GM12891 (cell line): ENCODE data around the gene ZBTB39.
"Not testable (repeated sequence)": the region's sequence is repeated elsewhere in the genome, so short reads cannot be mapped to it uniquely, and the experiment has no call there.

Experiments used
- DNase-seq: peaks from one replicate; pipeline ENCODE4 v3.0.0; 2011; ENCODE audit warnings: low spot score; ENCODE audit not compliant: insufficient read length
- FAIRE-seq: peaks from 2 replicates; lab custom pipeline; 2011; peaks lifted over from hg19 to GRCh38; lab: Jason Lieb, UNC
- PAX5 ChIP-seq: IDR thresholded peaks from 2 replicates; pipeline ENCODE4 v1.6.1; 2011; ENCODE audit warnings: low read length, moderate library complexity, mild to moderate bottlenecking; ENCODE audit not compliant: insufficient read depth, severe bottlenecking
- POLR2A ChIP-seq: IDR thresholded peaks from 2 replicates; pipeline ENCODE4 v1.6.1; 2011; ENCODE audit warnings: low read depth, low read length, control low read depth
- POLR2AphosphoS5 ChIP-seq: IDR thresholded peaks from 2 replicates; pipeline ENCODE4 v1.6.1; 2011; ENCODE audit warnings: low read depth, low read length, control low read depth
- POU2F2 ChIP-seq: IDR thresholded peaks from 2 replicates; pipeline ENCODE4 v1.6.1; 2011; ENCODE audit warnings: low read depth, mild to moderate bottlenecking, control low read depth, low read length, moderate library complexity
- SPI1 ChIP-seq: IDR thresholded peaks from 2 replicates; pipeline ENCODE4 v1.6.1; 2011; ENCODE audit warnings: low read depth, low read length, control low read depth
- TAF1 ChIP-seq: IDR thresholded peaks from 2 replicates; pipeline ENCODE4 v1.6.1; 2011; ENCODE audit warnings: low read depth, low read length, control low read depth

ZBTB39 gene

DNA sequence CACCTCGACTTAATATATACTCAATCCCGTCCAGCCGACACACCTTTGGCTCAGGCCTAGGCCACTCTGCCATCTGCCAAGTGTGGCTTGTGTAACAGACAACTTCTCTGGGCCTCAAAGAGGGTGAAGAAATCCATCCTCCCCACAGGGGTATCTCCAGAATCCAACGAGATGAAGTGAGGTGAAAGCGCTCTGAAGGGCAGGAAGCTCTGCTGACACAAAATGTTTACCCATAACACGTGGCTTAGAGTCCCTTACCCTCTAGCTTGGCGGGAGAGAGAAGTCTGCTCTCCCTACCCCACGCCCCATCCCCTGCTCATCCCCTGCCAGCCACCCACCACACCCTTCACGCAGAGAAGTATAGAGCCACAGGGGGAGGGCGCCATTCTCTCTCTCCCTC lies 13.0 kb downstream of the ZBTB39 start:
- no peak for DNase-seq
- TF ChIP-seq POLR2AphosphoS5 (no peak), TAF1 (no peak), POLR2A (no peak), SPI1 (no peak), POU2F2 (no peak), PAX5 (no peak)
- FAIRE-seq, result no peak

DNA sequence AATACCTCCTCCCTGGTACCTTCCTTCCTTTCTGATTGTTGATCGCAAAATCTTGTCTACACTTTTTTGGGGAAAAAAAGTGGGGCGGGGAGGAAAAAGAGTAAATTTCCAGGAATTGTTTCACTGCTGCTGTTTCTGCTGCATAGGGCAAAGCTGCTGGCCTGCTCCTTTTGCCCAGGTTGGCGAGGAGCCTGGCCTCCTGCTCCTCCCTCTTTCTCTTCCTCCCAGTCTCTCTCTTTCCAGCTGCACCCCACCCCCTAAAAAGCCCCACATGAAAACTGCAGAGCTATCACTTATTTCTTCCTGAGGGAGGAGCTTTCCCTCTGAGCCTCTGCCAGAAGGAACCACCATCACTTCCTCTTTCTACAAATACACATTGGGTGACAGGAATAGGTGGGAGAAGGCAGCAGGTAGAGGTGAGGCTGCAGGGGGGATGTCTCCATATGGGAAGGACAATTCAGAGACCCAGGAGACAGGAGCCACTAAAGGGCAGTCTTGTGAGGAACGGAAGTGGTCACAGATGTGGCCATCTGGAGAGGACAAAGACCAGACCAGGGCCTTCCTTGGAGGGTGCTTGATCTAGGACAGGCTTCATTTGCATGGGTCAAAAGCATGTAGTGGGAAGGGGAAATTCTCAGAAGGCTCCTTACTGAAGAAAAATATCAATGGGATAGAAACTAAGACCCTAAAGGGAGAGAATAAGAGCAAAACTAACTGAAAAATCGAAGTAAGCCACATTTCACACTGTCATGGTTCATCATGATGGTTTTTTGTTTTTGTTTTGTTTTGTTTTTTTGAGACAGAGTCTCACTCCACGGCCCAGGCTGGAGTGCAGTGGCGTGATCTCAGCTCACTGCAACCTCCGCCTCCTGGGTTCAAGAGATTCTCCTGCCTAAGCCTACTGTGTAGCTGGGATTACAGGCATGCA lies 14.8 kb downstream of the ZBTB39 start:
- DNase-seq (no peak), FAIRE-seq (no peak)

DNA sequence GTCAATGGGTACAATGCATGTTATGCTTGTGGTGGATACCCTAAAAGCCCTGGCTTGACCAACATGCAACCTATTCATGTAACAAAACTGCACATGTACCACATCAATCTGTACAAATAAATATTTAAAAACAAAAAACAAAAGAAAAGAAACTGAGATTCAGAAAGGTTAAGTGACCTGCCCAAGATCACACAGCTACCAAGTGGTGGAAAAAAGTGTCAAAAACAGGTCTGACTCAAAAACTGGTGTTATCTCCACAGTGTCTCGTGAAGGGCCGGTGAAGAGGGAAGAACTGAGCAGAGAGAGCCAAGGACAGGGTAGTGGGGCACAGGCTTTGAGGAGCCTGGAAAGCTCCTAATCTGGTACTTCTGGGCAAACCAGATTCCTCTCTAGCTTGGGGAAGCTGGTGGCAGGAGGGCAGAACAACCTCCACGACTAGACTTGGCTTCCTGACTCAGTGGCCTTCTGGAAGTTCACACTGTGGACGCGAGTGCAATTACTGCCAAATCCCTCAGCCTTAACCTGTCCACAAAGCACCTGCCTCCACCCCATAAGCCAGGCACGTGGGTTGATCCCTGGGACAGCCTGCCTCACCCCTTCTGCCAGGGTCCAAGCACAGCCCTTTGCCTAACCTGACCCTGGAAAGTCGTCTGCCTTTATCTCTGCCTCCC lies 15.6 kb downstream of the ZBTB39 start:
- DNase-seq (no peak), FAIRE-seq (no peak)
- TF ChIP-seq POLR2A (no peak), POLR2AphosphoS5 (no peak), POU2F2 (no peak), PAX5 (no peak), SPI1 (no peak), TAF1 (no peak)

More for the DNA sequence above, 14.8 kb downstream of the ZBTB39 start:
- TF ChIP-seq SPI1 (peak; percentile 89), TAF1 (no peak), POU2F2 (no peak)

- DNase-seq, result no peak
- no peak for TF ChIP-seq SPI1
- no peak for TF ChIP-seq TAF1
- no peak for TF ChIP-seq POU2F2
- no peak for TF ChIP-seq POLR2A
- TF ChIP-seq POLR2AphosphoS5, result no peak
Observed at GRCh38 chr12:56989861-56990610, 16.3 kb downstream of the ZBTB39 start.

GRCh38 chr12:56988207-56988739 lies 18.1 kb downstream of the ZBTB39 start:
- DNase-seq, result no peak
- TF ChIP-seq POLR2AphosphoS5 (no peak), POU2F2 (no peak), SPI1 (no peak), TAF1 (no peak), PAX5 (no peak), POLR2A (no peak)
- FAIRE-seq, result no peak

More at GRCh38 chr12:56989861-56990610, 16.3 kb downstream of the ZBTB39 start:
- no peak for FAIRE-seq

DNA sequence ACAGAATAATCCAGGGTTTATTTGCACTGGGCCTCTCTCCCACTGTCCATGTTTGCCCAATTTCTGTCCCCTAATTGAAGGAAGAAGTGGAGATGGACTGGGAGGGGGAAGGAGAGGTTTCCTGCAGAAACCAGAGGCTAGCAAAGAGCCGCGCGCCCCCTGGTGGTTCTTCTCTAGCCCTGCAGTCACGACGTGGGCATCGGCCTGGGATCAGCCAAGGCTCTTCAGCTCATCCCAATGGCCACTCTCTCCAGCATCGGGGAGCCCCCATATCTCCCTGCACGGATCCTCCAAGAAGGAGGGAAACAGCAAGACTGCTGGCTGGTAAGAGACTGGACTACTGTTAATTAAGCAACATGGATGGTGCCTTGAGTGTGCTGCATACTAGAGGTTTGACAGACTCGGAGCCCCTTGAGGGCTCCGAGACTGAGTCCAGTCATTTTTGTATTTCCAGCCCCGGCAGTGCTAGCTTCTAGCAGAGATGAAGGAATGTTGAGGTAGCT lies 18.7 kb downstream of the ZBTB39 start:
- DNase-seq (peak; percentile 54), FAIRE-seq (peak; percentile 76)
- TF ChIP-seq TAF1, result no peak
- 0 out of 2 replicates have a peak, but pooled peaks have one; percentile 28 for TF ChIP-seq POU2F2

- FAIRE-seq, result no peak
- TF ChIP-seq TAF1 (no peak), PAX5 (no peak)
- DNase-seq, result no peak
Observed at GRCh38 chr12:56987011-56987410, 19.3 kb downstream of the ZBTB39 start.

DNA sequence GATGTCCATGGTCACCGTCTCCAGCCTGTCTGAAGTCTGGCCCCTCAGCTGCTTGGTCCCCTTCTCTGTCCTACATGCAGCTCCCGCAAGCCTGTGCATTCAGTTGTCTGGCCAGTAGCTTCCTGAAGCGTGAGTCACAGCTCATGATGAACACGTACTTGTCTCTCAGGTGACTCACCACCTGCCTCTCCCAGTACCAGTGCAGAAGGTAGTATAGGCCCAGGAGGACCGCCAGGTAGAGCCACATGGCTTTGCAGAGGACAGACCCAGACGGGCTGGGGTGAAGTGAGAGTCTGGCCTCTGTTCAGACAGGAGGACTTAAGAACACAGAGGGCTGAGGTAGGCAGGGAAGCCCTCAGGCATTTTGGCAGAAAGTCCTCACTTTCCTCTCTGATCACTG lies 20.6 kb downstream of the ZBTB39 start:
- not testable (repeated sequence) for DNase-seq, FAIRE-seq

GRCh38 chr12:56983386-56983785 lies 23.0 kb downstream of the ZBTB39 start:
- TF ChIP-seq POU2F2, result no peak
- no peak for TF ChIP-seq POLR2A
- no peak for TF ChIP-seq SPI1
- no peak for TF ChIP-seq PAX5
- no peak for TF ChIP-seq POLR2AphosphoS5
- TF ChIP-seq TAF1, result no peak
- FAIRE-seq (no peak), DNase-seq (no peak)

- FAIRE-seq, result not testable (repeated sequence)
Observed at GRCh38 chr12:56982578-56983236, 23.6 kb downstream of the ZBTB39 start.

More at GRCh38 chr12:56982578-56983236, 23.6 kb downstream of the ZBTB39 start:
- not testable (repeated sequence) for DNase-seq
